COLO668 (cell line): ENCODE results near the gene GPC6.

Source experiments
- DNase-seq: peaks from one replicate; lab custom pipeline; 2025; ENCODE audit not compliant: unreplicated experiment; lab: John Stamatoyannopoulos, UW

GPC6 gene

GRCh38 chr13:93811738-93812112 lies 585.1 kb downstream of the GPC6 start:
- DNase-seq = no peak

- DNase-seq = no peak
Observed at GRCh38 chr13:93814658-93815057, 588.1 kb downstream of the GPC6 start.

GRCh38 chr13:93818345-93818744 lies 591.7 kb downstream of the GPC6 start:
- DNase-seq = no peak

GRCh38 chr13:93819331-93819890 lies 592.8 kb downstream of the GPC6 start:
- no peak for DNase-seq

- no peak for DNase-seq
Observed at GRCh38 chr13:93824286-93824685, 597.7 kb downstream of the GPC6 start.

GRCh38 chr13:93834051-93834450 lies 607.4 kb downstream of the GPC6 start:
- no peak for DNase-seq

- no peak for DNase-seq
Observed at GRCh38 chr13:93843082-93843481, 616.5 kb downstream of the GPC6 start.

- DNase-seq = no peak
Observed at GRCh38 chr13:93847162-93847561, 620.6 kb downstream of the GPC6 start.

- DNase-seq = no peak
Observed at GRCh38 chr13:93848247-93848646, 621.6 kb downstream of the GPC6 start.

GRCh38 chr13:93851236-93851635 lies 624.6 kb downstream of the GPC6 start:
- DNase-seq = peak; percentile 26

GRCh38 chr13:93853912-93854311 lies 627.3 kb downstream of the GPC6 start:
- no peak for DNase-seq

- no peak for DNase-seq
Observed at GRCh38 chr13:93857126-93857525, 630.5 kb downstream of the GPC6 start.

GRCh38 chr13:93859716-93860115 lies 633.1 kb downstream of the GPC6 start:
- no peak for DNase-seq

GRCh38 chr13:93861818-93862217 lies 635.2 kb downstream of the GPC6 start:
- no peak for DNase-seq

- DNase-seq = no peak
Observed at GRCh38 chr13:93862259-93862658, 635.7 kb downstream of the GPC6 start.

- DNase-seq = no peak
Observed at GRCh38 chr13:93865235-93865634, 638.6 kb downstream of the GPC6 start.

GRCh38 chr13:93867481-93867880 lies 640.9 kb downstream of the GPC6 start:
- no peak for DNase-seq

GRCh38 chr13:93872376-93872775 lies 645.8 kb downstream of the GPC6 start:
- DNase-seq = no peak

- no peak for DNase-seq
Observed at GRCh38 chr13:93872786-93873347, 646.3 kb downstream of the GPC6 start.

- DNase-seq = peak; percentile 29
Observed at GRCh38 chr13:93875547-93875946, 648.9 kb downstream of the GPC6 start.

GRCh38 chr13:93876236-93876635 lies 649.6 kb downstream of the GPC6 start:
- no peak for DNase-seq

- no peak for DNase-seq
Observed at GRCh38 chr13:93878675-93879074, 652.1 kb downstream of the GPC6 start.

GRCh38 chr13:93881411-93881810 lies 654.8 kb downstream of the GPC6 start:
- DNase-seq = no peak
